ENCODE measurements around the gene FAM81B. TPM values are rescaled to one million over a fixed set of nuclear protein-coding genes. Genes with fewer than 3 reads are reported as not detected.
"Not testable (repeated sequence)": the region's sequence is repeated elsewhere in the genome, so short reads cannot be mapped to it uniquely, and the experiment has no call there.

Gene FAM81B
- total RNA-seq, 1 donor from 2014 or later, result not detected

DNA sequence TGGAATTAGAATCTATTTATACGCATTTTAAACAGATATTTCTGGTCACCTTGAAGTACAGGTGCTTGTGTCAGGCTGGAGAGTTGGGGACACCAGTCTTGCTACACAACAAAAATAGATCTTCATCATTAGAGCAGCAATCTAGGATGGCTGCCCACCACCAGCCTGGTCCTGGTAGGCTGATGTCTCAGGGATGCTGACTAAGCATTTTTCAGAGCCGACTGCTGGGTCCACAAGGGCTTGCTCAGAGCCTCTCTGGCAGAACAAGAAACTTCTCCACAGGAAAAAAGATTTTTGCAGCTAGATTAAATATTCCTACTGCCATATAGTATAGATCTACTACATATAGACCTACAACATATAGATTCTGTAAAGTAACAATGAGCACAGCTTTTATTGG is 12.0 kb upstream of the FAM81B start:
- H3K9me3 Mint-ChIP-seq (ENCODE audit: low read depth), result peaks cover 13% of the 10 kb centered on the region
- no peaks in the 10 kb centered on the region for H3K27me3 Mint-ChIP-seq
- no peaks in the 10 kb centered on the region for H3K36me3 Mint-ChIP-seq (ENCODE audit: insufficient read depth)
- no peaks in the 10 kb centered on the region for H3K4me1 Mint-ChIP-seq (ENCODE audit: low read depth)
- no peak overlapping the region for H3K27ac Mint-ChIP-seq
- no peak overlapping the region for H3K4me3 Mint-ChIP-seq (ENCODE audit: low read depth)
- DNase-seq (ENCODE audit: low spot score, unreplicated experiment), result no peak
- TF ChIP-seq, protein P1, sequence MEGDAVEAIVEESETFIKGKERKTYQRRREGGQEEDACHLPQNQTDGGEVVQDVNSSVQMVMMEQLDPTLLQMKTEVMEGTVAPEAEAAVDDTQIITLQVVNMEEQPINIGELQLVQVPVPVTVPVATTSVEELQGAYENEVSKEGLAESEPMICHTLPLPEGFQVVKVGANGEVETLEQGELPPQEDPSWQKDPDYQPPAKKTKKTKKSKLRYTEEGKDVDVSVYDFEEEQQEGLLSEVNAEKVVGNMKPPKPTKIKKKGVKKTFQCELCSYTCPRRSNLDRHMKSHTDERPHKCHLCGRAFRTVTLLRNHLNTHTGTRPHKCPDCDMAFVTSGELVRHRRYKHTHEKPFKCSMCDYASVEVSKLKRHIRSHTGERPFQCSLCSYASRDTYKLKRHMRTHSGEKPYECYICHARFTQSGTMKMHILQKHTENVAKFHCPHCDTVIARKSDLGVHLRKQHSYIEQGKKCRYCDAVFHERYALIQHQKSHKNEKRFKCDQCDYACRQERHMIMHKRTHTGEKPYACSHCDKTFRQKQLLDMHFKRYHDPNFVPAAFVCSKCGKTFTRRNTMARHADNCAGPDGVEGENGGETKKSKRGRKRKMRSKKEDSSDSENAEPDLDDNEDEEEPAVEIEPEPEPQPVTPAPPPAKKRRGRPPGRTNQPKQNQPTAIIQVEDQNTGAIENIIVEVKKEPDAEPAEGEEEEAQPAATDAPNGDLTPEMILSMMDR (IDR thresholded peaks at IDR 0.05; ENCODE audit: unreplicated experiment), result no peak

DNA sequence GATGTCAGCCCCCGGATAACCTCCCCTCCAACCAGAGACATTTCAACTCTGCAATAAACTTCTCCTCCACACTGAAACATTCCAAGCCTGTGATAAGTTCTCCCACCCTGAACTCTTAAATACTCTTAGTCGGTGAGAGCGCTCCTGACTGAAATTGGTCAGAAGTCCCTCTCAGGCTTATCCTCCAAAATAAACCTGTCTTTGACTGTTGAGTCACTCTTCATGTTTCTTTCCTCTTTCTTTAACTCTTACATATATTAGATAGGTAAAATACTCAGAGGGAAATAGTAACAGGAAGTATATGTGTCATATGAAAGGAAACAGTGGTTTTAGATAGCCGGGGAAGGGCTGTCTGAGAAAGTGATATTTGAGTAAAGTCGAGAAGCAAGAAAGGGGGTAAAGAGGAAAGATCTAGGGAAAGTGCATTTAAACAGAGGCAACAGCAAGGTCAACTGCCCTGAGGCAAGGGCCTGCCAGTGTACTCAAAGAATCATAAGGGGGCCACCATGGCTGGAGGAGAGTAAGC is 11.0 kb upstream of the FAM81B start:
- no peak for DNase-seq (ENCODE audit: low spot score, unreplicated experiment)
- Mint-ChIP-seq H3K27ac (no peak overlapping the region), H3K36me3 (ENCODE audit: insufficient read depth) (no peaks in the 10 kb centered on the region), H3K4me3 (ENCODE audit: low read depth) (no peak overlapping the region), H3K4me1 (ENCODE audit: low read depth) (no peaks in the 10 kb centered on the region), H3K27me3 (no peaks in the 10 kb centered on the region), H3K9me3 (ENCODE audit: low read depth) (peaks cover 13% of the 10 kb centered on the region)
- TF ChIP-seq, protein P1 (IDR thresholded peaks at IDR 0.05; ENCODE audit: unreplicated experiment), result no peak

DNA sequence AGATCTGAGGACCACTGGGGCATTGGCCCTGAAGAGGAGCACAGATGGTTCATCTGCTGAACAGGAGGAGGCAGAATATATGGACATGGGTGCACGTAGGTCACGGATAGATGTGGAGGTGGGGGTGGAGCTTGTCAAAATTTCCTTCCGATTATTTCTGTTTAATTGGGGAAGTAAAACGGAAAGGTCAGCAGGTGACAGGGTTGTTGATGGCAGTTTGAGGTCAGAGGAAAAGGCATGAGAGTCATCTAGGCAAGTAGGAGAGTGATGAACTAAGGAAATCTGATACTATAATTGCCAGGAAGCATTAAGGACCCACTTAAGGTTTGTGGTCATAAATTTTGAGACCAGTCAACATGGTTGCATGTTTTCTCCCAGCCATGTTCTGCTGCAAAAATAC is 8.4 kb upstream of the FAM81B start:
- Mint-ChIP-seq H3K27me3 (no peaks in the 10 kb centered on the region), H3K27ac (no peak overlapping the region), H3K4me1 (ENCODE audit: low read depth) (no peaks in the 10 kb centered on the region), H3K4me3 (ENCODE audit: low read depth) (no peak overlapping the region), H3K9me3 (ENCODE audit: low read depth) (peaks cover 13% of the 10 kb centered on the region), H3K36me3 (ENCODE audit: insufficient read depth) (no peaks in the 10 kb centered on the region)
- TF ChIP-seq, protein P1 (IDR thresholded peaks at IDR 0.05; ENCODE audit: unreplicated experiment), result no peak
- DNase-seq (ENCODE audit: low spot score, unreplicated experiment), result no peak

DNA sequence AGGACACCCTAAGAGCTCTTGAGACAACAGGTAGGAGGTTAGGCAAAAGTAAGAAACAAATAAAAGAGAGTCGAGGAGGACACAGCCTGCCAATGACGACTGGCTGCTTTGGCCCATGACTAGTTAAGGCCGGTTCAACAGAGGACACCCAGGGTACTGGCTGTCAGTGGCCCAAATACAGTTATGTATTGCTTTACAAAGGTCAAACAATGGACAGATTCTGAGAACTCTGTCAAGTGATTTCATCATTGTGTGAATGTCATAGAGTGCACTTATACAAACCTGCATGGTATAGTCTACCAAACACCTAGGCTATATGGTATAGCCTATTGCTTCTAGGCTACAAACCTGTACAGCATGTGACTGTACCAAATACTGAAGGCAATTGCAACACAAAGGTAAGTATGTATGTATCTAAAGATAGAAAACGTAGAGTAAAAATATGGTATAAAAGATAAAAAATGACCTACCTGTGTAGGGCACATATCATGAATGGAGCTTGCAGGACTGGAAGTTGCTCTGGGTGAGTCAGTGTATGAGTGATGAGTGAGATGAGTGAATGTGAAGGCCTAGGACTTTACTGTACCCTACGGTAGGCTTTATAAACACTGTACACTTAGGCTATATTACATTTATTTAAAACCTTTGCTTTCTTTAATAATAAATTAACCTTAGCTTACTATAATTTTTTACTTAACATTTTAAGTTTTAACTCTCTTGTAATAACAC is 6.5 kb upstream of the FAM81B start:
- no peak overlapping the region for H3K27ac Mint-ChIP-seq
- TF ChIP-seq, protein P1 (IDR thresholded peaks at IDR 0.05; ENCODE audit: unreplicated experiment), result no peak
- H3K4me1 Mint-ChIP-seq (ENCODE audit: low read depth), result no peaks in the 10 kb centered on the region
- no peaks in the 10 kb centered on the region for H3K36me3 Mint-ChIP-seq (ENCODE audit: insufficient read depth)
- no peak for DNase-seq (ENCODE audit: low spot score, unreplicated experiment)
- H3K9me3 Mint-ChIP-seq (ENCODE audit: low read depth), result peaks cover 13% of the 10 kb centered on the region
- no peak overlapping the region for H3K4me3 Mint-ChIP-seq (ENCODE audit: low read depth)
- no peaks in the 10 kb centered on the region for H3K27me3 Mint-ChIP-seq

DNA sequence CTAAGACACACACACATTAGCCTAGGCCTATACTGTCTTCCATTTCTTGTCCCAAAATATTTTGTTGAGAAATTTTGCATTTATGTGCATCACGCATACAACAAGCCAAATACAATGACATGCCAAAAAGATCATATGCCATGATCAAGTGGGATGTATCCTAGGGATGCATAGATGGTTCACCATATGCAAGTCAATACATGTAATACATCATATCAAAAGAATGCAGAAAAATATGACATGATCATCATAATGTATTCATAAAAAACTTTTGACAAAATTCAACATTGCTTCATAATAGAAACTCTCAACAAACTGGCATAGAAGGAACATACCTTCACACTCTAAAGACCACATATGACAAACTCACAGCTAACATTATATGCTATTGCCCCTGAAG is 5.8 kb upstream of the FAM81B start:
- H3K4me3 Mint-ChIP-seq (ENCODE audit: low read depth), result no peak overlapping the region
- H3K27ac Mint-ChIP-seq, result no peak overlapping the region
- TF ChIP-seq, protein P1 (IDR thresholded peaks at IDR 0.05; ENCODE audit: unreplicated experiment), result no peak
- peaks cover 9% of the 10 kb centered on the region for H3K9me3 Mint-ChIP-seq (ENCODE audit: low read depth)
- no peaks in the 10 kb centered on the region for H3K27me3 Mint-ChIP-seq
- H3K36me3 Mint-ChIP-seq (ENCODE audit: insufficient read depth), result no peaks in the 10 kb centered on the region
- DNase-seq (ENCODE audit: low spot score, unreplicated experiment), result no peak
- no peaks in the 10 kb centered on the region for H3K4me1 Mint-ChIP-seq (ENCODE audit: low read depth)

DNA sequence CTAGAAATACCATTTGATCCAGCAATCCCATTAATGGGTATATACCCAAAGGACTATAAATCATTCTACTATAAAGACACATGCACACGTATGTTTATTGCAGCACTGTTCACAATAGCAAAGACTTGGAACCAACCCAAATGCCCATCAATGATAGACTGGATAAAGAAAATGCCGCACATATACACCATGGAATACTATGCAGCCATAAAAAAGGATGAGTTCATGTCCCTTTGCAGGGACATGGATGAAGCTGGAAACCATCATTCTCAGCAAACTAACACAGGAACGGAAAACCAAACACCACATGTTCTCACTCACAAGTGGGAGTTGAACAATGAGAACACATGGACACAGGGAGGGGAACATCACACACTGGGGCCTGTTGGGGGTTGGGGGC is 799 bp downstream of the FAM81B start:
- H3K4me1 Mint-ChIP-seq (ENCODE audit: low read depth); H3K27me3 Mint-ChIP-seq; H3K9me3 Mint-ChIP-seq (ENCODE audit: low read depth); DNase-seq (ENCODE audit: low spot score, unreplicated experiment); H3K27ac Mint-ChIP-seq; H3K4me3 Mint-ChIP-seq (ENCODE audit: low read depth); H3K36me3 Mint-ChIP-seq (ENCODE audit: insufficient read depth): not testable (repeated sequence)
